ENCODE measurements around the gene DNAL1. TPM values are rescaled to one million over a fixed set of nuclear protein-coding genes. Genes with fewer than 3 reads are reported as not detected.
"Not testable (repeated sequence)": the region's sequence is repeated elsewhere in the genome, so short reads cannot be mapped to it uniquely, and the experiment has no call there.

Gene DNAL1
- total RNA-seq, 1 experiment from 2014 or later: 12.2 TPM

DNA sequence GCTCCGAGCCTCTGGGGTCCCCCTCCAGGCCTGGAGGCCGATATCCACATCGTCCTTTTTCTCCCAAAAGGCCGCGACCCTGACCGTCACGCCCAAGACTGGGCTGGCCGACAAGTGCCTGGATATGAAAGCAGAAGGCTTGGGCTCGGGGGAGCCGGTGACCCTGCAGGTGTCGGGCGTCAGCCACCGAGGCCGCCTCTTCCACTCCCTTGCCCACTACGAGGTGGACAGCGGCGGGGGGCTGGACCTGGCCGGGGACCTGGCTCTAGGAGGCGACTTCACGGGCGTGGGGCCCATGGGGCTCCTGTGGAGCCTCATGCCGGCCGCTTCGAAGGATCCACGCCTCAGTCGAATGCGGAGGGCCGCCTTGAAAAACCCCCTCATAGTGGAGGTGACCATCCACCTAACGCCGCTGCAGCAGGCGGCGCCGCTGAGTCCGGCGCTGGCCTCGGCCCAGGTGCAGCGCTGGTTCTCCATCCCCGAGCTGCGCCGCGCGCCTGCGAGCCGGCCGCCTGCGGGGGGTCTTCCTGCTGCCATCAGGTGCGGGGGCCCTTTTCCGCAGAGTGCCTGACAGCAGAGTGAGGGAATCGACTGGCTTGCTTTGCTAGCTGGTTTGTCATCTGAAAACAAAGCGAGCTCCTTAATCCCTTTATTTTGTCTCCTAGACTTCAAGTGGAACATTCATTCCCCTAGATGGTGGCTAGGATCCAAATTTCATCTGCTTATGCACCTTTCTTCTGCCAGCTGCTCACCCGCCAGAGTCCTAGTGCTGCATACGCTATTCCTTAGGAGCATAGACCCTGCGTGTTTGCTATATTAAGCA, 10.6 kb upstream of the DNAL1 start:
- Mint-ChIP-seq H3K4me1 (ENCODE audit: low read depth, unreplicated experiment) (peaks cover 15% of the 10 kb centered on the region), H3K36me3 (ENCODE audit: insufficient read depth, unreplicated experiment) (no peaks in the 10 kb centered on the region), H3K4me3 (ENCODE audit: unreplicated experiment) (peak overlapping the region; percentile 47), H3K27me3 (ENCODE audit: insufficient read depth, unreplicated experiment) (no peaks in the 10 kb centered on the region), H3K9me3 (ENCODE audit: unreplicated experiment) (no peaks in the 10 kb centered on the region), H3K27ac (ENCODE audit: unreplicated experiment) (no peak overlapping the region)
- POLR2A ChIA-PET: no interaction called here
- TF ChIP-seq, protein P1, sequence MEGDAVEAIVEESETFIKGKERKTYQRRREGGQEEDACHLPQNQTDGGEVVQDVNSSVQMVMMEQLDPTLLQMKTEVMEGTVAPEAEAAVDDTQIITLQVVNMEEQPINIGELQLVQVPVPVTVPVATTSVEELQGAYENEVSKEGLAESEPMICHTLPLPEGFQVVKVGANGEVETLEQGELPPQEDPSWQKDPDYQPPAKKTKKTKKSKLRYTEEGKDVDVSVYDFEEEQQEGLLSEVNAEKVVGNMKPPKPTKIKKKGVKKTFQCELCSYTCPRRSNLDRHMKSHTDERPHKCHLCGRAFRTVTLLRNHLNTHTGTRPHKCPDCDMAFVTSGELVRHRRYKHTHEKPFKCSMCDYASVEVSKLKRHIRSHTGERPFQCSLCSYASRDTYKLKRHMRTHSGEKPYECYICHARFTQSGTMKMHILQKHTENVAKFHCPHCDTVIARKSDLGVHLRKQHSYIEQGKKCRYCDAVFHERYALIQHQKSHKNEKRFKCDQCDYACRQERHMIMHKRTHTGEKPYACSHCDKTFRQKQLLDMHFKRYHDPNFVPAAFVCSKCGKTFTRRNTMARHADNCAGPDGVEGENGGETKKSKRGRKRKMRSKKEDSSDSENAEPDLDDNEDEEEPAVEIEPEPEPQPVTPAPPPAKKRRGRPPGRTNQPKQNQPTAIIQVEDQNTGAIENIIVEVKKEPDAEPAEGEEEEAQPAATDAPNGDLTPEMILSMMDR (IDR thresholded peaks at IDR 0.05; ENCODE audit: insufficient read depth in 1 of 2, low read depth in 1 of 2, low read length in 1 of 2, severe bottlenecking in 1 of 2, unreplicated experiment in 1 of 2): no peak
- no peak for DNase-seq
- Histone ChIP-seq H3K4me3 (ENCODE audit: low read depth, low read length) (no peak overlapping the region), H3K36me3 (ENCODE audit: control insufficient read depth, insufficient read depth, low read length) (no peaks in the 10 kb centered on the region), H3K9me3 (no peaks in the 10 kb centered on the region), H3K27me3 (replicated peaks; ENCODE audit: control insufficient read depth, insufficient read depth, low read length) (no peaks in the 10 kb centered on the region), H3K4me1 (peaks cover 7% of the 10 kb centered on the region; the same call in 1 of the 2 replicates)
- intact Hi-C loops (cut with micrococcal nuclease; ENCODE audit: unreplicated experiment): loop anchor here (5.0 to 10.0 kb wide), 3 partner anchors 59 to 342 kb away; partner anchors contain the start of gene RIOX1
- no TSS peak for BruUV-seq (replicated peaks)
- CTCF ChIA-PET: interaction anchor here (0.6 to 0.7 kb wide), 2 partner anchors 21 to 623 kb away, joined by 3 read pairs; partner anchors contain the start of gene ACOT6

- DNase-seq; H3K27me3 Mint-ChIP-seq (ENCODE audit: insufficient read depth, unreplicated experiment); H3K4me3 ChIP-seq (ENCODE audit: low read depth, low read length); CTCF ChIA-PET; H3K9me3 Mint-ChIP-seq (ENCODE audit: unreplicated experiment); H3K27ac Mint-ChIP-seq (ENCODE audit: unreplicated experiment); H3K4me1 Mint-ChIP-seq (ENCODE audit: low read depth, unreplicated experiment); H3K4me3 Mint-ChIP-seq (ENCODE audit: unreplicated experiment); H3K36me3 Mint-ChIP-seq (ENCODE audit: insufficient read depth, unreplicated experiment); H3K27me3 ChIP-seq (replicated peaks; ENCODE audit: control insufficient read depth, insufficient read depth, low read length); H3K9me3 ChIP-seq; H3K4me1 ChIP-seq; BruUV-seq (replicated peaks); H3K36me3 ChIP-seq (ENCODE audit: control insufficient read depth, insufficient read depth, low read length): not testable (repeated sequence)
- intact Hi-C loops (cut with micrococcal nuclease; ENCODE audit: unreplicated experiment): loop anchor here (10.0 kb wide), 1 partner anchor 62 kb away; no protein-coding TSS in a partner anchor
- POLR2A ChIA-PET: interaction anchor here (0.6 kb wide), 1 partner anchor 57 kb away, joined by 9 read pairs; no protein-coding TSS in a partner anchor
Observed at GRCh38 chr14:73636355-73636754, 8.4 kb upstream of the DNAL1 start.

DNA sequence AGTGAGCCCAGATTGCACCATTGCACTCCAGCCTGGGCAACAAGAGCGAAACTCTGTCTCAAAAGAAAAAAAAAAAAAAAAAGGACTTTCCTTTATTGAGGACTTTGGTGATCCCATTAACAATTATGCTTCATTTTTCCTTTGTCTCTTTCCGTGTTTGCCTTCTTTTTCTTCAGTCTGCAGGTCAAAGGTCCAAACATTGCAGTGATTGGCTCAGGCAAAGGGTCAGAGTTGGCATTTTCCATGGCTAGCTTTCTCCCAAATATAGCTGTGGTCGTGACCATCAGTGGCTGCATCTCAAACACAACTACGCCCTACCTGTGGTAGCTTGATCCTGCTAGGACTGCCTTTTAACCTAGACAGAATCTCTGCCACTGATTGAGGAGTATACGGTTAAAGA, 7.0 kb upstream of the DNAL1 start:
- no peaks in the 10 kb centered on the region; the same call in 1 of the 2 replicates for H3K4me1 ChIP-seq
- Mint-ChIP-seq H3K27ac (ENCODE audit: unreplicated experiment) (no peak overlapping the region), H3K36me3 (ENCODE audit: insufficient read depth, unreplicated experiment) (no peaks in the 10 kb centered on the region), H3K9me3 (ENCODE audit: unreplicated experiment) (no peaks in the 10 kb centered on the region), H3K4me3 (ENCODE audit: unreplicated experiment) (no peak overlapping the region), H3K4me1 (ENCODE audit: low read depth, unreplicated experiment) (peaks cover 6% of the 10 kb centered on the region), H3K27me3 (ENCODE audit: insufficient read depth, unreplicated experiment) (no peaks in the 10 kb centered on the region)
- no TSS peak for BruUV-seq (replicated peaks)
- no peaks in the 10 kb centered on the region for H3K27me3 ChIP-seq (replicated peaks; ENCODE audit: control insufficient read depth, insufficient read depth, low read length)
- intact Hi-C loops (cut with micrococcal nuclease; ENCODE audit: unreplicated experiment): loop anchor here (10.0 kb wide), 1 partner anchor 63 kb away; no protein-coding TSS in a partner anchor
- no peaks in the 10 kb centered on the region for H3K36me3 ChIP-seq (ENCODE audit: control insufficient read depth, insufficient read depth, low read length)
- TF ChIP-seq, protein P1 (IDR thresholded peaks at IDR 0.05; ENCODE audit: insufficient read depth in 1 of 2, low read depth in 1 of 2, low read length in 1 of 2, severe bottlenecking in 1 of 2, unreplicated experiment in 1 of 2): no peak
- no peaks in the 10 kb centered on the region for H3K9me3 ChIP-seq
- DNase-seq: no peak
- no peak overlapping the region for H3K4me3 ChIP-seq (ENCODE audit: low read depth, low read length)
- ChIA-PET CTCF (no interaction called here), POLR2A (no interaction called here)
